Epithelial cell of proximal tubule (primary cell): Measurements from ENCODE around the gene WDR5B. TPM values are rescaled to one million over a fixed set of nuclear protein-coding genes. Genes with fewer than 3 reads are reported as not detected.
A peak's percentile ranks its signal among the peaks of the same experiment; 100 is the strongest.

Source experiments
- DNase-seq: peaks from one replicate; pipeline ENCODE4 v3.0.0-alpha.2; 2011; ENCODE audit warnings: low read depth
- H3K4me3 ChIP-seq: 2 replicates; pipeline ENCODE4 v1.5.1; 2011; ENCODE audit warnings: low read depth, mild to moderate bottlenecking, low read length
- CTCF ChIP-seq: conservative IDR thresholded peaks from 2 replicates; pipeline ENCODE4 v1.5.1; 2012; ENCODE audit warnings: low read depth, mild to moderate bottlenecking, low read length
- total RNA-seq: library from RNA; depleted of rRNA; stranded (reverse); fragments of >200 nt; gene quantifications from 2 replicates; pipeline ENCODE4 v1.2.3, GENCODE V29; 2015

The WDR5B gene
- total RNA-seq, 1 donor from 2014 or later, result 1.3 TPM

GRCh38 chr3:122396511-122396910, 19.4 kb downstream of the WDR5B start:
- DNase-seq, result no peak
- H3K4me3 ChIP-seq, result no peak overlapping the region
- no peak for TF ChIP-seq CTCF

GRCh38 chr3:122395582-122395981, 20.3 kb downstream of the WDR5B start:
- TF ChIP-seq CTCF, result no peak
- no peak for DNase-seq
- no peak overlapping the region for H3K4me3 ChIP-seq

- TF ChIP-seq CTCF, result no peak
- no peak for DNase-seq
- no peak overlapping the region for H3K4me3 ChIP-seq
These were observed 21.7 kb downstream of the WDR5B start for GRCh38 chr3:122394173-122394572.

GRCh38 chr3:122392868-122393844, 22.7 kb downstream of the WDR5B start:
- peak; percentile 80 for TF ChIP-seq CTCF
- no peak for DNase-seq
- H3K4me3 ChIP-seq, result no peak overlapping the region

- no peak for DNase-seq
- no peak overlapping the region for H3K4me3 ChIP-seq
- TF ChIP-seq CTCF, result no peak
These were observed 24.0 kb downstream of the WDR5B start for GRCh38 chr3:122391681-122392446.

- TF ChIP-seq CTCF, result no peak
- H3K4me3 ChIP-seq, result no peak overlapping the region
- DNase-seq, result no peak
These were observed 25.2 kb downstream of the WDR5B start for GRCh38 chr3:122390665-122391064.
